GM18505 (cell line): ENCODE measurements around the gene ZC3H11A.
"Not testable (repeated sequence)": the region's sequence is repeated elsewhere in the genome, so short reads cannot be mapped to it uniquely, and the experiment has no call there.

Source experiments
- ATAC-seq: cut with Tn5 transposase; IDR thresholded peaks from one replicate; pipeline ENCODE4 v1.9.1; 2021; ENCODE audit not compliant: unreplicated experiment
- POLR2A ChIP-seq: IDR thresholded peaks from 4 replicates; pipeline ENCODE4 v1.6.1; 2011; ENCODE audit warnings: borderline replicate concordance; ENCODE audit not compliant: insufficient read depth, insufficient read length; ENCODE audit errors: extremely low read depth

ZC3H11A gene

DNA sequence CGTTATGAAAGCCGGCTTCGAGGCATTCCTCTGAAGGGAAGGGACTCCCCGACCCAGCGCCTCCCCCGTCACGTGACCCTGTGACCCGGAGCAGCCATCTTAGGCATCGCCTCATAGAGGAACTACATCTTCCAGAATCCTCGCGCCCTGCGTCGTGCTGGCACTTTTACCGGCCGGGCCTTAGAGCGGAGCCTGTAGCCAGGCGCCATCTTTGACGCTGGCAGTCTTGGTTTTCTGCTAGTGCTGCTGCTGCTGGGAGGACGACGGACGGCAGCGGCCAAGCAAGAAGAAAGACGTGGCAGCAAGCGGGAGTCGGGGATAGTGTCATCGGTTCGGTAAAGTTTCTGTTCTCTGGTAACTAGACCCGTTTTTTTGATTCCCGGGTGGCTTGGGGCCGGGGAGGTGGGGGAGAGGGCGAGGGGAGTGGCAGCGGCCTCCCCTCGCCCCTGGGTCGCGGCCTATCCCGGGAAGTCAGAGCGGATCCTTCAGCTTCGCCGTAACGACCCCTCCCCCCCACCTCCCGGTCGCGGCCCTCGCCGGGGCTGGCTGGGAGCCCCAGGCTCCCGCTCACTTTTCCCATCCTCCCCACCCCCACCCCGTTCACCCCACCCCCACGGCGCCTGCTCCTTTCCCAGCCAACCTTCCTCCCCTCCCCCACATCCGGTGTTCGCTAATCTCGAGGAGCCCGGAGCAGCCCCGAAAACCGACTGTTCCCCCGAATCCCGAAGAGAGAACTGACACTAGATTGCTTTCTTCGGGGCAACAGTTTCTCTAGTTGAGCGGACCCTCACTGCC lies at the start of gene ZC3H11A, which contains the start of gene ZBED6:
ZC3H11A (plus strand) TSS at position 183 of the 795 bp plus-strand sequence. CDS start 21,448 bp downstream, outside the sequence.
ZBED6 (plus strand) TSS at position 183 of the 795 bp plus-strand sequence. CDS start 1,900 bp downstream, outside the sequence.
- ATAC-seq, result peak; percentile 94
- peak; percentile 66 for TF ChIP-seq POLR2A

DNA sequence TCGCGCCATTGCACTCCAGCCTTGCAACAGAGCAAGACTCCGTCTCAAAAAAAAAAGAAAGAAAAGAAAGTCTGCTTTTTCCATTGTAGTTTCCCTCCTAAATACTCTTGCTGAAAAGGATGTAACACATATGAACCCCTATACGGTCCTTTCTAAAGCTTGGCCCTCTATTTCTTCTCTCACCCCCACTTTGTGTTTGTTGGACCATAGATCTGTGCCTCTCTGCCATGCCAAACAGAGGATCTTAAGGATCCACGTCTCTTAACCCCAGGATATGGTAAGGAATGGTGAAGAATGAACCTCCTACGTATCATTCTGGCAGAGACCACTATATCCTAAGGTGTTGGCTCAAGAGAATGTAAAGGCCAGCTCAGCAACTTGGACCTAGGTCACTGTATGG lies 49.1 kb upstream of the ZC3H11A start:
- no peak for ATAC-seq
- no peak for TF ChIP-seq POLR2A

DNA sequence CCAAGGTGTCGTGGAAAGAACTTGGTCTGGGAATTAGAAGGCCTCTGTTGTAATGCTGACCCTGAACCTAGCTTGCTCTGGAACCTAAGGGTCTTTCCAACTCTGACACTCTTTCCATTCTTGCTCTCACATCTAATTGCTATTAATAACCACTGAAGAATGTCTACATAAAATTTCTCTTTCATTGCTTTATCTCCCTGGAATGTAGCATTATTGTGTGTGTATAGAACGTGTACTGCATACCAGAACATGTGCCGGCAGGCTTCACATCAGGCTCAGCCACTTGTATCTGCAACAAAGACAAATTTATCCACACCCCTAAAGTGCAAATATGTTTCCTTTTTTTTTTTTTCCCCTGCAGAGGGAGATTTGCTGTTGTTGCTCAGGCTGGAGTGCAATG lies 44.4 kb upstream of the ZC3H11A start:
- no peak for ATAC-seq
- TF ChIP-seq POLR2A, result no peak

DNA sequence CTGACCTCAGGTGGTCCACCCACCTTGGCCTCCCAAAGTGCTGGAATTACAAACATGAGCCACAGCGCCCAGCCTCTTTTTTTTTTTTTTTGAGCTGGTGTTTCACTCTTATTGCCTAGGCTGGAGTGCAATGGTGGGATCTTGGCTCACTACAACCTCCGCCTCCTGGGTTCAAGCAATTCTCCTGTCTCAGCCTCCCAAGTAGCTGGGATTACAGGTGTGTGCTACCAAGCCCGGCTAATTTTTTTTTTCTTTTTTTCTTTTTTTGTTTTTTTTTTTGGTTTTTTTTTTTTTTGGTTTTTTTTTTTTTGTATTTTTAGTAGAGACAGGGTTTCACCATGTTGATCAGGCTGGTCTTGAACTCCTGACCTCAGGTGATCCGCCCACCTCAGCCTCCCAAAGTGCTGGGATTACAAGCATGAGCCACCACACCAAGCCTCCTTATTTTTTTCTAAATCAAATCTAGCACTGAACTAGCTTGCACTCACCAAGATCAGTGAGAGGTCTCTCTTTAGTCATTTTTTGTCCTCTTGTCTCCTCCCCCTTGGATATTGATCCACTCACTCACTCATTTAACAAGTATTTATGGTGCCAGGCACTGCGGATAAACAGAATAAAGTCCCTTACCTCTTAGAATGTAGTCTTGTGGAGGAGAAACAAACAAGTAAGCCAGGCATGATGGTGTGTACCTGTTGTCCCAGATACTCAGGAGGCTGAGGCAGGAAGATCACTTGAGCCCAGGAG lies 43.6 kb upstream of the ZC3H11A start:
- not testable (repeated sequence) for ATAC-seq

DNA sequence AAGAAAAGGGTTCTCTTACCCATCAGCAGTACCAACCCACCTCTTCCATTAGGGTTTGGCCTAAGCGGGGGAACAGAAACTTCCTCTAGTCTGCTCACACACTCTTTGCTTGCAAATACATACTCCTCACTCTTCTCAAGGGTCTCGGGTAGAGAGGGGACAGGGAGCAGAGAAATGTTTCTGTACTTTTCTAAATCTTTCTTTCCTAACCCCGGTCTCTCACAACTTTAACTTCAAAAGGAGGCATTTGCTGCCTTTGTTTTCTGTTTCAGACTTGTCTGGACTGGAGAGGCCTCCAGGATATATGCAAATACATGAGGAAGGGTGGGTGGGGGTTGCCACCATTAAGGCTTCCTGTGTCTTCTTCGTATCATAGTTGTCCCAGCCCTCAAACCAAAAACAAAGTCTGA lies 41.0 kb upstream of the ZC3H11A start:
- ATAC-seq, result peak; percentile 49
- TF ChIP-seq POLR2A, result peak; percentile 5

DNA sequence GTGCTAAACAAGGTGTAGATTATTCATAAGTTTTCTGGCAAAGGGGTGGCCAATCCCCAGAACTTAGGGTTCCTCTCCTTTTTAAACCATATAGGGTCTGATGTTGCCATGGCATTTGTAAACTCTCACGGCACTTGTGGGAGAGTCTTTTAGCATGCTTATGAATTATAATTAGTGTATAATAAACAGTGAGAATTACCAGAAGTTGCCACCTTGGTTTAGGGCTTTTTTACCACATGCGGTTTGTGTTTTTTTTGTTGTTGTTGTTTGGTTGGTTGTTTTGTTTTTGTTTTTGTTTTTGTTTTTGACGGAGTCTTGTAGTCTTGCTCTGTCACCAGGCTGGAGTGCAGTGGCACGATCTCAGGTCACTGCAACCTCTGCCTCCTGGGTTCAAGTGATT lies 39.4 kb upstream of the ZC3H11A start:
- ATAC-seq, result no peak
- TF ChIP-seq POLR2A, result no peak

DNA sequence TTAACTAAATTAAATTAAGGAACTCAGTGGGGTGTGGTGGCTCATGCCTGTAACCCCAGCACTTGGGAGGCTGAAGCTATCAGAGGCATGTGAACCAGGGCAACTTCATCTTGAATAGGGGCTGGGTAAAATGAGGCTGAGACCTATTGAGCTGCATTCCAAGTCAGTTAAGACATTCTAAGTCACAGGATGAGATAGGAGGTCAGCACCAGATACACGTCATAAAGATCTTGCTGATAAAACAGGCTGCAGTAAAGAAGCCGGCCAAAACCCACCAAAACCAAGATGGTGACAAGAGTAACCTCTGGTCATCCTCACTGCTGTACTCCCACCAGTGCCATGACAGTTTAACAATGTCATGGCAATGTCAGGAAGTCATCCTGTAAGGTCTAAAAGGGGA lies 36.7 kb upstream of the ZC3H11A start:
- ATAC-seq, result not testable (repeated sequence)

DNA sequence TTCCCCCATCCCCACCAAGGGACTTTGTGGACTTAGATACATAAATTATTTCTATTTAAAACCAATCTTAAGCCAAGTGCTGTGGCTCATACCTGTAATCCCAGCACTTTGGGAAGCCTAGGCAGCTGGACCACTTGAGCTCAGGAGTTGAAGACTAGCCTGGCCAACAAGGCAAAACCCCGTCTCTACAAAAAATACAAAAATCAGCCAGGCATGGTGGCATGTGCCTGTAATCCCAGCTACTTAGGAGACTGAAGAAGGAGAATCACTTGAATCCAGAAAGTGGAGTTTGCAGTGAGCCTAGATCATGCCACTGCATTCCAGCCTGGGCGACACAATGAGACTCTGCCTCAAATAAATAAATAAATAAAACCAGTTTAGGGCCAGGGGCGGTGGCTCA lies 34.9 kb upstream of the ZC3H11A start:
- TF ChIP-seq POLR2A, result no peak
- no peak for ATAC-seq

DNA sequence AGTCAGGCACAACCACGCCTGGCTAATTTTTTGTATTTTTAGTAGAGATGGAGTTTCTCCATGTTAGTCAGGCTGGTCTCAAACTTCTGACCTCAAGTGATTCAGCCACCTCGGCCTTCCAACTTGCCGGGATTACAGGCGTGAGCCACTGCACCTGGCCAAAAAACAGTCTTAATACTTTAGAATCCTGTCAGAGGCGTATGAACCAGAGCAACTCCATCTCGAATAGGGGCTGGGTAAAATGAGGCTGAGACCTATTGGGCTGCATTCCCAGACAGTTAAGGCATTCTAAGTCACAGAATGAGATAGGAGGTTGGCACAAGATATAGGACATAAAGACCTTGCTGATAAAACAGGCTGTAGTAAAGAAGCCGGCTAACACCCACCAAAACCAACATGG lies 33.5 kb upstream of the ZC3H11A start:
- ATAC-seq, result not testable (repeated sequence)

DNA sequence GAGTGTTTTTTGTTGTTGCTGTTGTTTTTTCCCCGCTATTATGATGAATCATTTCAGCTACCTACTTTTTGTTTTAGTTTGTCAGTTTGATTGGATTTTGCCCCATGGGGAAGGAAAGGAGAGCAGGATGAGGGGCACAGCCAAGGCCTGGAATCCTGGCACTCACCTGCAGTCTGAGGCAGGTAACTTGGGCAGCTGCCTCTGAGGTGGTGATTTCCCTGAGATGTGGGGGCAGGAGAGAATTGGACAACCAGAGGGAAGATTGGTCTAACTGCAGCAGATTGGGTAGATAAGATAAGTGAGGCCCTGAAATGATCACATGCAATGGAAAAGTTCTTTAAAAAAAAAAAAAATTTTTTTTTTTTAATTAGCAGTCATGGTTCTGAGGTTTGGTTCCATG lies 31.9 kb upstream of the ZC3H11A start:
- TF ChIP-seq POLR2A, result no peak
- no peak for ATAC-seq

DNA sequence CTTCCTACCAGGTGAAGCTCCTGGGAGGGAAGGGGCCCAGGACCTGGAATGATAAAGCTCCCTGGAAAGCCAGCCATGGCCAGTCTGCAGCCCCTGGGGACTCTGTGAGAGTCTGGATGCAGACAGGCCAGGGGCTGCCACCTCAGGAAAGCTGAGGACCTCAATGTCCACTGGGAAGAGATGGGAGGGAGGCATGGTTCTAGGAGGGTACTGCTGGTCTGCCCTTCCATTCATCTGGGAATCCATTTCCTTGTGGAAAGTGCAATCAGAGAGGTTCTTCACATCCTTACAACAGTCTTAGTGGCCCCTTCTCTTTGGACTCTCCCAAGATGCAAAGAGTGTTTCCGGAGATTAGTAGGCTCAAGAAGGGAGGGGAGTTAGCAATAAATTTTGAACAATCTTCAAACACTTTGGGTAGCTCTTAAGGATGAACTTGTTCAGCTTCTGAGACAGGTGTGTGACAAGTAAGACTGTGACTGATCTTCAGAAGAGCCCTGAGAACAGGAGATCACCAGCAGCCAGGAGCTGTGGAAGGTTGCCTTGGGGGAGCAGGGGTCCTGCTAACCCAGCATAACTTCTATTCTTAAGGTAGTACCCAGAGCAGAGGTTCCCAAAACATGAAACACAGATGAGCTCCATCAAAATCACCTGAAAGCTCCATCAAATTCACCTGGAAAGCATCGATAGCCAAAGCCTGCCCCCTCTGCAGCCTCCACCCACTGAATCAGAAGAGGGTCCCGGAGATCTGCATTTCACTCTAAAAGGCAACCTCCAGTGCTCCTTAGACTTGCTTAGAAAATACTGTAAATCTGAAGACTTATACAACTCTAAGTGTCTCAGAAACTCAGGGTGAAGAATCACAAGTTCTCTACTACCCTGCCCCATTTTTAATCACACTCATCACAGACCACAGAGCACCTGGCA lies 31.1 kb upstream of the ZC3H11A start:
- no peak for TF ChIP-seq POLR2A
- ATAC-seq, result no peak

DNA sequence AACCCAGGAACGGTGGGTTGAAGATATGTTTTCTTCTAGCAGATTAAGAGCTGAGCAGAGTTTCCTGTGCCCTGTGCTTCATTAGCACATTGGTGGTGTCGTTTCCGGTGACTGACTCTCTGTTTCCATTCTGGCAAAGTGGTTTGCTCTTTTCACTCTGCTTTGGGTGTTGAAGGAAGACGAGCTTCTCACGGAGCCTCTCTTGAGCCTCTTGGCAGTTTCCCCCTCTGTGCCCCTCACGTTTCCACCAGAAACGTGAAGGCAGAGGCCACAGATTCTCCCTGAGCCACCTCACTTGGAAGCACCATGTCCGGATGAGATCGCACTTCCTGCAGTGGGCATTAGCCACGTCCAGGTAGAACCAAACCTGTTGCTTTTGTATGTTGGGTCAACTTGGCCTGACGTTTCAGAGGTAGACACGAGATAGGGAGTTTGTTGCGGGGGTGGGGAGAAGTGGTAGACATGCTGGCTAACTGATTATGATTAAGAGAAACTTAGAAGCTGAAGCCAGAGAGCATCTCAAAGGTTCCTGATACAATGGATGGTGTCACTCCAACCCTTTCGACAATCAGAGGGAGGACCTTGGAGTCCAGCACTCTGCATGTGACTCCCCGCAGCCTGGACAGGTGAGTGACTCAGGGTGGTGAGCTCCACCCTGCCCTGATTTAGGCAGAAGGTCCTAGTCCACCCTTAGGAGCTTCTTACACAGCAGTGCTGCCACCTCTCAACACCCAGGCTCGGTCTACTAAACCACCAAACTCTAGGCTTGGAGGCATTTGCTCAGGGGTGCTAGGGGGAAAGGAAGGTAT lies 30.2 kb upstream of the ZC3H11A start, which contains the start of gene LAX1:
LAX1 (plus strand) TSS at position 155 of the 809 bp plus-strand sequence; CDS start at position 538, 383 bp downstream.
- peak; percentile 95 for TF ChIP-seq POLR2A
- ATAC-seq, result no peak
